Measurements from ENCODE around the gene VSX2.

The VSX2 gene

GRCh38 chr14:74221741-74222140 lies 17.5 kb upstream of the VSX2 start:
- no peak for DNase-seq (ENCODE audit: extremely low read depth, low read depth)
- no peak for TF ChIP-seq CTCF (IDR thresholded peaks at IDR 0.05; ENCODE audit: low read depth, low read length, missing control alignments)
- no peak overlapping the region for H3K4me3 ChIP-seq (replicated peaks; ENCODE audit: low read depth, low read length)

- no peak for TF ChIP-seq CTCF (IDR thresholded peaks at IDR 0.05; ENCODE audit: low read depth, low read length, missing control alignments)
- DNase-seq (ENCODE audit: extremely low read depth, low read depth) = no peak
- no peak overlapping the region for H3K4me3 ChIP-seq (replicated peaks; ENCODE audit: low read depth, low read length)
These were observed 16.2 kb upstream of the VSX2 start for GRCh38 chr14:74223016-74223415.

GRCh38 chr14:74231784-74232183 lies 7.5 kb upstream of the VSX2 start:
- no peak overlapping the region for H3K4me3 ChIP-seq (replicated peaks; ENCODE audit: low read depth, low read length)
- no peak for TF ChIP-seq CTCF (IDR thresholded peaks at IDR 0.05; ENCODE audit: low read depth, low read length, missing control alignments)
- DNase-seq (ENCODE audit: extremely low read depth, low read depth) = no peak

- DNase-seq (ENCODE audit: extremely low read depth, low read depth) = no peak
- H3K4me3 ChIP-seq (replicated peaks; ENCODE audit: low read depth, low read length) = no peak overlapping the region
- no peak for TF ChIP-seq CTCF (IDR thresholded peaks at IDR 0.05; ENCODE audit: low read depth, low read length, missing control alignments)
These were observed 4.2 kb upstream of the VSX2 start for GRCh38 chr14:74235017-74235416.

- no peak for TF ChIP-seq CTCF (IDR thresholded peaks at IDR 0.05; ENCODE audit: low read depth, low read length, missing control alignments)
- DNase-seq (ENCODE audit: extremely low read depth, low read depth) = no peak
- H3K4me3 ChIP-seq (replicated peaks; ENCODE audit: low read depth, low read length) = no peak overlapping the region
These were observed 1.8 kb upstream of the VSX2 start for GRCh38 chr14:74237441-74237840.

- no peak for DNase-seq (ENCODE audit: extremely low read depth, low read depth)
- no peak for TF ChIP-seq CTCF (IDR thresholded peaks at IDR 0.05; ENCODE audit: low read depth, low read length, missing control alignments)
- no peak overlapping the region for H3K4me3 ChIP-seq (replicated peaks; ENCODE audit: low read depth, low read length)
These were observed 872 bp downstream of the VSX2 start for GRCh38 chr14:74239848-74240793.
